Peyer's patch (tissue), 4 donors: Measurements from ENCODE around the gene MEF2A.

Source experiments
- CTCF ChIP-seq, 6 experiments: fragments of 450-650 bp in 4 of 6; fragments of 200-600 bp in 2 of 6; sonication (generic) in 1 of 6; IDR thresholded peaks; one replicate each; pipeline ENCODE4 v1.5.1; 2017 to 2019; ENCODE audit warnings: antibody characterized with exemption in 6 of 6, mild to moderate bottlenecking in 3 of 6, moderate library complexity in 1 of 6
- POLR2A ChIP-seq, 2 donors: fragments of 450-650 bp; IDR thresholded peaks; one replicate each; pipeline ENCODE4 v1.5.1; 2017; ENCODE audit warnings: antibody characterized with exemption in 2 of 2, mild to moderate bottlenecking in 2 of 2, moderate library complexity in 2 of 2

DNA sequence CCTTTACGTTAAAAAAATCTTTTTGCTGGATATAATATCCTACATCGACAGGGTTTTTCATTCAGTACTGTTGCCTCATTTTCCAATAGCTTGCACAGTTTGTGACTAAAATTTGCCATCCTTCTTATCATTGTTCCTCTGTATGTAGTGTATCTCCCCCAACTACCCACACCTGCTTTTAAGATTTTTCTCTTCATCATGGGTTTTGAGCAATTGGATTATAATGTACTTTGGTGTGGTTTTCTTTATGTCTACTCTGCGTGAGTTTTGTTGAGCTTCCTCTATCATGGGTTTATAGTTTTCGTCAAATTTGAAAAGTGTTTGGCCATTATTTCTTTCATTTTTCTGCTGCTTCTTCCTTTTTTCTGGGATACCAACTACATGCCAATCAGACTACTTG is 39.6 kb upstream of the MEF2A start:
- TF ChIP-seq POLR2A (IDR thresholded peaks at IDR 0.05) (no peak), CTCF (IDR thresholded peaks at IDR 0.05) (no peak)
